SK-N-MC (cell line): ENCODE results near the gene RBM19.

Experiments used
- EZH2 ChIP-seq: fragments of 200-600 bp; sonication (generic); IDR thresholded peaks from one replicate; pipeline ENCODE4 v1.6.1; 2017; ENCODE audit warnings: antibody characterized with exemption
- FOXP2 ChIP-seq: optimal IDR thresholded peaks from 2 replicates; pipeline ENCODE3; 2011; ENCODE audit warnings: mild to moderate bottlenecking, moderate library complexity; ENCODE audit not compliant: insufficient read depth; ENCODE audit errors: extremely low read length, control extremely low read depth
- POLR2AphosphoS5 ChIP-seq: IDR thresholded peaks from 2 replicates; pipeline ENCODE4 v1.6.1; 2012; ENCODE audit warnings: mild to moderate bottlenecking, low read depth, low read length, borderline replicate concordance

DNA sequence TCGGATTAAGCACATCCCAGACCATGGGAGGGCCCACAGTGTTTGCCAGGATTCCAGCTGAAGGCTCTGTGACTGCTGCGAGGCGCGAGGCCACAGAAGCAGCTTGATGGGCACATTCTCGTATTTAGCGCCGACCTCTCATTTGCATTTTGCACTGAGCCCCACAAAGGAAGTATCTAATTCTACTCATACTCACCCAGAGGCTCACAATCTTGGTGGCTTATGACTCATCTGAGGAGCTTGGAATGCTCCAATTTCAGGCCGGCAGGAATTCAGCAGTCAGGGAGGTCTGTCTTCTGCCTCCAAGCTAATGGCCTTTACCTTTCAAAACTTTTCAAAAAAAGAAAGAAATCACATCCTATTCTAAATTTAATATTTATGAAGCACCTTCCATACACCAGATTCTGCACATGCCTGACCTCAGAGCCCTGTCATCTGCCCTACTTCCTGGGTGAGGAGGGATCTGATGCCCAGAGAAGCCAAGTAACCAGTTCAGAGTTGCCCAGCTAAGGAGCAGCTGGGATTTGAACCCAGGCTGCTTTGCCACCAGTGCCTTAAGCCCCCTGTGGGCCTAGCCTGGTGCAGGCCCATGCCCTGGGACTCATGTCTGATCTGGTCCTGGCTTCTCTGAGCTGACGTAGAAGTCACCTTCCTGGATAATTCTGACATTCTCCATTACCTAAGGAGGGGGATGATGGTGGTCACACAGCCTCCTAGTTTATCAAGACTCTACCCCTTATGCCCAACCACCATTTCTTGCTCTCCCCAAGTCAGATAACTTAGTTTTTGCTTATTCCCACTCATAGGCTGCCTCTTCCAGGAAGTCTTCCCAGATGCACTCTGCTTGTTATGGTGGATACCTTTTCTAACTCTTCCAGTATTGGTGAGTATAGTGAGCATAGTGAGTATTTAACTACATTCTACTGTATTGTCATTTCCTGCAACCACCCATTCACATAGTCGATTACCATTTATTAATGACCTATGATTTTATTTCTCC is 198.9 kb downstream of the RBM19 start:
- no peak for TF ChIP-seq POLR2AphosphoS5
- no peak for TF ChIP-seq EZH2
- TF ChIP-seq FOXP2: no peak
